Measurements from ENCODE around the gene POLR2A. TPM values are rescaled to one million over a fixed set of nuclear protein-coding genes. Genes with fewer than 3 reads are reported as not detected.

POLR2A gene
- total and polyA plus RNA-seq, 2 donors (not counting 3 experiments of a cell fraction or from before 2014, with no cell fraction given): 45.9 to 145 TPM

DNA sequence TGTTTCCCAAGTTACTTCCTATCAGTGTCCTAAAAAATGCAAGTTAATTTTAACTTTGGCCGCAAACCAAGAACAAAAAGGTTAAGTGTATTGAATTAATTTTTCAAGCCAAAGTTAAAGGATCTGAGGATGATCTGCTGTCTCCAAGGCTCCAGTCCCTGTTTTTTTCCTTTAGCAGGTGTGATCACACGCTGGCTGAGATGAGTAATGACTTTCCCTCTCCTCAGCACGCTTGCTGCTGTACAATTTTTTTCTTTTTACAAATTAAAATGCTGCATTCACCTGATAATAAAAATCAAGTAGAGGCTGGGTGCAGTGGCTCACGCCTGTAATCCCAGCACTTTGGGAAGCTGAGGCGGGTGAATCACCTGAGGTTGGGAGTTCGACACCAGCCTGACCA is 60.7 kb downstream of the POLR2A start:
- Histone ChIP-seq H3K9me3 (replicated peaks; ENCODE audit: control insufficient read depth, insufficient read depth, low read length) (no peaks in the 10 kb centered on the region), H3K27me3 (ENCODE audit: control insufficient read depth in 2 of 2, insufficient read depth in 2 of 2, low read length in 2 of 2) (peaks cover 0 to 9% of the 10 kb centered on the region in 2 experiments), H3K4me2 (ENCODE audit: insufficient read depth, low read length) (no peak overlapping the region), H3K4me3 (replicated peaks in 1 of 3; ENCODE audit: insufficient read depth in 1 of 3, low read depth in 1 of 3, low read length in 3 of 3) (no peak overlapping the region), H3K27ac (ENCODE audit: insufficient read depth, low read depth, low read length) (no peak overlapping the region), H4K20me1 (replicated peaks; ENCODE audit: control insufficient read depth, extremely low read depth, insufficient read depth, low read length) (no peaks in the 10 kb centered on the region), H3K4me1 (ENCODE audit: control insufficient read depth, extremely low read depth, insufficient read depth, low read length) (peaks cover 10% of the 10 kb centered on the region), H3K36me3 (ENCODE audit: control insufficient read depth in 2 of 2, extremely low read depth in 1 of 2, insufficient read depth in 2 of 2, low read length in 2 of 2) (no peaks in the 10 kb centered on the region), H2AFZ (ENCODE audit: low read depth, low read length) (no peak overlapping the region), H3K9ac (replicated peaks; ENCODE audit: extremely low read depth, insufficient read depth, low read length) (no peak overlapping the region), H3K9me1 (replicated peaks; ENCODE audit: control insufficient read depth, extremely low read depth, insufficient read depth, low read length) (no peaks in the 10 kb centered on the region), H3K79me2 (ENCODE audit: control insufficient read depth, insufficient read depth, low read length) (no peaks in the 10 kb centered on the region)
- DNase-seq (ENCODE audit: low read depth, low spot score): no peak
- peak; percentile 26 for FAIRE-seq
- no peak for TF ChIP-seq JUN (IDR thresholded peaks at IDR 0.05; ENCODE audit: borderline replicate concordance, insufficient read depth, insufficient read length, low read depth)
- TF ChIP-seq, protein P1, sequence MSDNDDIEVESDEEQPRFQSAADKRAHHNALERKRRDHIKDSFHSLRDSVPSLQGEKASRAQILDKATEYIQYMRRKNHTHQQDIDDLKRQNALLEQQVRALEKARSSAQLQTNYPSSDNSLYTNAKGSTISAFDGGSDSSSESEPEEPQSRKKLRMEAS (IDR thresholded peaks at IDR 0.05; ENCODE audit: insufficient read depth, insufficient read length): no peak
- no peak for TF ChIP-seq POLR2AphosphoS5 (IDR thresholded peaks at IDR 0.05; ENCODE audit: insufficient read depth, low read depth, low read length)
- no peak for TF ChIP-seq POLR2A (IDR thresholded peaks at IDR 0.05; ENCODE audit: low read depth, low read length)
- TF ChIP-seq FOS (IDR thresholded peaks at IDR 0.05; ENCODE audit: borderline replicate concordance, insufficient read depth, low read length): no peak
- TF ChIP-seq, protein P2, sequence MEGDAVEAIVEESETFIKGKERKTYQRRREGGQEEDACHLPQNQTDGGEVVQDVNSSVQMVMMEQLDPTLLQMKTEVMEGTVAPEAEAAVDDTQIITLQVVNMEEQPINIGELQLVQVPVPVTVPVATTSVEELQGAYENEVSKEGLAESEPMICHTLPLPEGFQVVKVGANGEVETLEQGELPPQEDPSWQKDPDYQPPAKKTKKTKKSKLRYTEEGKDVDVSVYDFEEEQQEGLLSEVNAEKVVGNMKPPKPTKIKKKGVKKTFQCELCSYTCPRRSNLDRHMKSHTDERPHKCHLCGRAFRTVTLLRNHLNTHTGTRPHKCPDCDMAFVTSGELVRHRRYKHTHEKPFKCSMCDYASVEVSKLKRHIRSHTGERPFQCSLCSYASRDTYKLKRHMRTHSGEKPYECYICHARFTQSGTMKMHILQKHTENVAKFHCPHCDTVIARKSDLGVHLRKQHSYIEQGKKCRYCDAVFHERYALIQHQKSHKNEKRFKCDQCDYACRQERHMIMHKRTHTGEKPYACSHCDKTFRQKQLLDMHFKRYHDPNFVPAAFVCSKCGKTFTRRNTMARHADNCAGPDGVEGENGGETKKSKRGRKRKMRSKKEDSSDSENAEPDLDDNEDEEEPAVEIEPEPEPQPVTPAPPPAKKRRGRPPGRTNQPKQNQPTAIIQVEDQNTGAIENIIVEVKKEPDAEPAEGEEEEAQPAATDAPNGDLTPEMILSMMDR (IDR thresholded peaks at IDR 0.05; ENCODE audit: extremely low read depth in 1 of 2, insufficient read depth in 1 of 2, low read depth in 1 of 2, low read length in 2 of 2): no peak
- no peak for TF ChIP-seq EZH2 (IDR thresholded peaks at IDR 0.05; ENCODE audit: borderline replicate concordance, low read depth, low read length, severe bottlenecking)
- no peak for TF ChIP-seq MYC (IDR thresholded peaks at IDR 0.05; ENCODE audit: low read depth, low read length)
- no peak for TF ChIP-seq GATA2 (IDR thresholded peaks at IDR 0.05; ENCODE audit: insufficient read depth, insufficient read length, low read depth, low read length)
- POLR2A ChIA-PET: no interaction called here
- dilution Hi-C loops (cut with MboI; ENCODE audit: extremely low pct_ligation_motif_present, low sequenced_read_pairs) (no loop called here), intact Hi-C loops (cut with micrococcal nuclease) (no loop called here)
- BruUV-seq (replicated peaks): no TSS peak
- CTCF ChIA-PET: interaction anchor here (2.8 kb wide), 1 partner anchor 16 kb away, joined by 7 read pairs; the partner anchor contains the start of gene SENP3

All from endothelial cell of umbilical vein (primary cell).